ENCODE results near the gene SNRPB2. TPM values are rescaled to one million over a fixed set of nuclear protein-coding genes. Genes with fewer than 3 reads are reported as not detected.

The SNRPB2 gene
- total RNA-seq, 1 experiment from 2014 or later = 93.2 TPM

DNA sequence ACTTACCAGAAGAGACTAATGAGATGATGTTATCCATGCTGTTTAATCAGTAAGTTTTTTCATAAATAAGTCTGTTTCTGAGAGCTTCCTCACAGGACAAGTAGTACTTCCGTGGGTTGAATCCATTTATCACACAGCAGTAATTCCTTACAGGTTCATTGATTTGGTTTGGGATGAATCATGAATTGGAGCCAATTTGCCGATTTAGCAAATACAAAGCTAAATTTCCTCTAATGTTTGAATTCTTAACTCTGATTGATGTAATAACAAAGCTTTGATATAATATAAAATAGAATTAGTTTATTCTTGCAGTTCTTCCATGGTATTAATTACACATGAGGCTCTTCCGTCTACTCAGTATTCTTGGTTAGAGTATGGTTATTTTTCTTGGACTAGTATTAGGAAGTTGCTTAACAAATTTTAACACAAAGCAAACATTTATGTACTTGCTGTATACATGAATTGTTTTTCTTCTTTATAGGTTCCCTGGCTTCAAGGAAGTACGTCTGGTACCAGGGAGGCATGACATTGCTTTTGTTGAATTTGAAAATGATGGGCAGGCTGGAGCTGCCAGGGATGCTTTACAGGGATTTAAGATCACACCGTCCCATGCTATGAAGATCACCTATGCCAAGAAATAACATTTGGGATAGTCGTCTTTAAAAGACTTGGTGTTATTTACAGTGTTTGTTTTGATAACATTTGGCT, 10.7 kb downstream of the SNRPB2 start:
- Mint-ChIP-seq H3K27ac (ENCODE audit: unreplicated experiment) (no peak overlapping the region), H3K36me3 (ENCODE audit: insufficient read depth, unreplicated experiment) (peaks cover 67% of the 10 kb centered on the region), H3K27me3 (ENCODE audit: insufficient read depth, unreplicated experiment) (no peaks in the 10 kb centered on the region), H3K4me1 (ENCODE audit: low read depth, unreplicated experiment) (no peaks in the 10 kb centered on the region), H3K4me3 (ENCODE audit: unreplicated experiment) (no peak overlapping the region), H3K9me3 (ENCODE audit: unreplicated experiment) (no peaks in the 10 kb centered on the region)
- Histone ChIP-seq H3K27me3 (replicated peaks; ENCODE audit: control insufficient read depth, insufficient read depth, low read length) (no peaks in the 10 kb centered on the region), H3K4me1 (peaks cover 8% of the 10 kb centered on the region), H3K36me3 (ENCODE audit: control insufficient read depth, insufficient read depth, low read length) (no peaks in the 10 kb centered on the region; the same call in 1 of the 2 replicates), H3K4me3 (ENCODE audit: low read depth, low read length) (no peak overlapping the region), H3K9me3 (no peaks in the 10 kb centered on the region)
- intact Hi-C loops (cut with micrococcal nuclease; ENCODE audit: unreplicated experiment) = no loop called here
- DNase-seq = no peak
- ChIA-PET POLR2A (no interaction called here), CTCF (no interaction called here)
- no TSS peak for BruUV-seq (replicated peaks)
- TF ChIP-seq, protein P1, sequence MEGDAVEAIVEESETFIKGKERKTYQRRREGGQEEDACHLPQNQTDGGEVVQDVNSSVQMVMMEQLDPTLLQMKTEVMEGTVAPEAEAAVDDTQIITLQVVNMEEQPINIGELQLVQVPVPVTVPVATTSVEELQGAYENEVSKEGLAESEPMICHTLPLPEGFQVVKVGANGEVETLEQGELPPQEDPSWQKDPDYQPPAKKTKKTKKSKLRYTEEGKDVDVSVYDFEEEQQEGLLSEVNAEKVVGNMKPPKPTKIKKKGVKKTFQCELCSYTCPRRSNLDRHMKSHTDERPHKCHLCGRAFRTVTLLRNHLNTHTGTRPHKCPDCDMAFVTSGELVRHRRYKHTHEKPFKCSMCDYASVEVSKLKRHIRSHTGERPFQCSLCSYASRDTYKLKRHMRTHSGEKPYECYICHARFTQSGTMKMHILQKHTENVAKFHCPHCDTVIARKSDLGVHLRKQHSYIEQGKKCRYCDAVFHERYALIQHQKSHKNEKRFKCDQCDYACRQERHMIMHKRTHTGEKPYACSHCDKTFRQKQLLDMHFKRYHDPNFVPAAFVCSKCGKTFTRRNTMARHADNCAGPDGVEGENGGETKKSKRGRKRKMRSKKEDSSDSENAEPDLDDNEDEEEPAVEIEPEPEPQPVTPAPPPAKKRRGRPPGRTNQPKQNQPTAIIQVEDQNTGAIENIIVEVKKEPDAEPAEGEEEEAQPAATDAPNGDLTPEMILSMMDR (IDR thresholded peaks at IDR 0.05; ENCODE audit: insufficient read depth in 1 of 2, low read depth in 1 of 2, low read length in 1 of 2, severe bottlenecking in 1 of 2, unreplicated experiment in 1 of 2) = no peak

GRCh38 chr20:16744178-16744807, 14.5 kb downstream of the SNRPB2 start:
- TF ChIP-seq, protein P1 (IDR thresholded peaks at IDR 0.05; ENCODE audit: insufficient read depth in 1 of 2, low read depth in 1 of 2, low read length in 1 of 2, severe bottlenecking in 1 of 2, unreplicated experiment in 1 of 2) = no peak
- Histone ChIP-seq H3K4me3 (ENCODE audit: low read depth, low read length) (no peak overlapping the region), H3K27me3 (replicated peaks; ENCODE audit: control insufficient read depth, insufficient read depth, low read length) (no peaks in the 10 kb centered on the region), H3K9me3 (no peaks in the 10 kb centered on the region), H3K4me1 (peaks cover 8% of the 10 kb centered on the region), H3K36me3 (ENCODE audit: control insufficient read depth, insufficient read depth, low read length) (no peaks in the 10 kb centered on the region)
- Mint-ChIP-seq H3K4me1 (ENCODE audit: low read depth, unreplicated experiment) (no peaks in the 10 kb centered on the region), H3K4me3 (ENCODE audit: unreplicated experiment) (no peak overlapping the region), H3K36me3 (ENCODE audit: insufficient read depth, unreplicated experiment) (peaks cover 33% of the 10 kb centered on the region), H3K9me3 (ENCODE audit: unreplicated experiment) (no peaks in the 10 kb centered on the region), H3K27me3 (ENCODE audit: insufficient read depth, unreplicated experiment) (no peaks in the 10 kb centered on the region), H3K27ac (ENCODE audit: unreplicated experiment) (no peak overlapping the region)
- ChIA-PET POLR2A (no interaction called here), CTCF (no interaction called here)
- intact Hi-C loops (cut with micrococcal nuclease; ENCODE audit: unreplicated experiment) = no loop called here
- no peak for DNase-seq
- no TSS peak for BruUV-seq (replicated peaks)

GRCh38 chr20:16745204-16745603, 15.4 kb downstream of the SNRPB2 start:
- no TSS peak for BruUV-seq (replicated peaks)
- TF ChIP-seq, protein P1 (IDR thresholded peaks at IDR 0.05; ENCODE audit: insufficient read depth in 1 of 2, low read depth in 1 of 2, low read length in 1 of 2, severe bottlenecking in 1 of 2, unreplicated experiment in 1 of 2) = no peak
- Histone ChIP-seq H3K27me3 (replicated peaks; ENCODE audit: control insufficient read depth, insufficient read depth, low read length) (no peaks in the 10 kb centered on the region), H3K9me3 (no peaks in the 10 kb centered on the region), H3K4me1 (peaks cover 8% of the 10 kb centered on the region), H3K36me3 (ENCODE audit: control insufficient read depth, insufficient read depth, low read length) (no peaks in the 10 kb centered on the region), H3K4me3 (ENCODE audit: low read depth, low read length) (no peak overlapping the region)
- intact Hi-C loops (cut with micrococcal nuclease; ENCODE audit: unreplicated experiment) = no loop called here
- H3K9me3 Mint-ChIP-seq (ENCODE audit: unreplicated experiment) = no peaks in the 10 kb centered on the region
- peaks cover 25% of the 10 kb centered on the region for H3K36me3 Mint-ChIP-seq (ENCODE audit: insufficient read depth, unreplicated experiment)
- no peak overlapping the region for H3K27ac Mint-ChIP-seq (ENCODE audit: unreplicated experiment)
- peak in 1 of 2 experiments; percentile 9 for DNase-seq
- no peak overlapping the region for H3K4me3 Mint-ChIP-seq (ENCODE audit: unreplicated experiment)
- H3K27me3 Mint-ChIP-seq (ENCODE audit: insufficient read depth, unreplicated experiment) = peaks cover 3% of the 10 kb centered on the region
- ChIA-PET CTCF (no interaction called here), POLR2A (no interaction called here)
- no peaks in the 10 kb centered on the region for H3K4me1 Mint-ChIP-seq (ENCODE audit: low read depth, unreplicated experiment)
